Measurements from ENCODE around the gene HSPB2.

DNA sequence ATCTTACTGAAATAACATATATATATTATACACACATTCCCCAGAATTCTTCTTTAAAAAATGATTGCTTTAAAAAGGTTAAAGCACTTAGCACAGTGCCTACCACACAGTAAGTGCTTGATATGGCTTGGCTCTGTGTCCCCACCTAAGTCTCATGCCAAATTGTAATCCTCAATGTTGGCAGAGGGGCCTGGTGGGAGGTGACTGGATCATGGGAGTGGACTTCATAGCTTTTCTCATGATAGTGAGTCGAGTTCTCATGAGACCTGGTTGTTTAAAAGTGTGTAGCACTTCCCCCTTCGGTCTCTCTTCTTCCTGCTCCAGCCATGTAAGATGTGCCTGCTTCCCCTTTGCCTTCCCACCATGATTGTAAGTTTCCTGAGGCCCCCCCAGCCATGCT lies 7.1 kb upstream of the HSPB2 start:
- no peak for TF ChIP-seq POLR2A (IDR thresholded peaks at IDR 0.05)
- TF ChIP-seq, protein P1, sequence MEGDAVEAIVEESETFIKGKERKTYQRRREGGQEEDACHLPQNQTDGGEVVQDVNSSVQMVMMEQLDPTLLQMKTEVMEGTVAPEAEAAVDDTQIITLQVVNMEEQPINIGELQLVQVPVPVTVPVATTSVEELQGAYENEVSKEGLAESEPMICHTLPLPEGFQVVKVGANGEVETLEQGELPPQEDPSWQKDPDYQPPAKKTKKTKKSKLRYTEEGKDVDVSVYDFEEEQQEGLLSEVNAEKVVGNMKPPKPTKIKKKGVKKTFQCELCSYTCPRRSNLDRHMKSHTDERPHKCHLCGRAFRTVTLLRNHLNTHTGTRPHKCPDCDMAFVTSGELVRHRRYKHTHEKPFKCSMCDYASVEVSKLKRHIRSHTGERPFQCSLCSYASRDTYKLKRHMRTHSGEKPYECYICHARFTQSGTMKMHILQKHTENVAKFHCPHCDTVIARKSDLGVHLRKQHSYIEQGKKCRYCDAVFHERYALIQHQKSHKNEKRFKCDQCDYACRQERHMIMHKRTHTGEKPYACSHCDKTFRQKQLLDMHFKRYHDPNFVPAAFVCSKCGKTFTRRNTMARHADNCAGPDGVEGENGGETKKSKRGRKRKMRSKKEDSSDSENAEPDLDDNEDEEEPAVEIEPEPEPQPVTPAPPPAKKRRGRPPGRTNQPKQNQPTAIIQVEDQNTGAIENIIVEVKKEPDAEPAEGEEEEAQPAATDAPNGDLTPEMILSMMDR (IDR thresholded peaks at IDR 0.05): no peak
